Body of pancreas (tissue), 4 donors: ENCODE data around the gene POR. TPM values are rescaled to one million over a fixed set of nuclear protein-coding genes. Genes with fewer than 3 reads are reported as not detected.
A peak's percentile ranks its signal among the peaks of the same experiment; 100 is the strongest.
"Not testable (repeated sequence)": the region's sequence is repeated elsewhere in the genome, so short reads cannot be mapped to it uniquely, and the experiment has no call there.

ENCODE experiments used
- ATAC-seq: fragments of 150-250 bp; one replicate; pipeline ENCODE4 v1.9.1; 2016
- DNase-seq, 4 donors: peaks; one replicate each; pipeline ENCODE4 v3.0.0-alpha.2; 2019
- H3K27ac ChIP-seq, 4 donors: fragments of 200-600 bp; sonication (generic); 1 replicate in 3 of 4; 2 replicates in 1 of 4; pipeline versions ENCODE4 v1.5.1 to v1.6.1; 2016 to 2019; ENCODE audit warnings: mild to moderate bottlenecking in 1 of 4, mixed read lengths in 1 of 4, moderate library complexity in 1 of 4
- H3K27me3 ChIP-seq, 2 donors: fragments of 200-600 bp; sonication (generic); one replicate each; pipeline ENCODE4 v1.6.0; 2016; ENCODE audit warnings: mild to moderate bottlenecking in 1 of 2
- H3K36me3 ChIP-seq, 2 donors: fragments of 200-600 bp; sonication (generic); replicated peaks in 1 of 2; 2 replicates each; pipeline ENCODE4 v1.5.1; 2016; ENCODE audit warnings: low read depth in 2 of 2; ENCODE audit not compliant: insufficient read depth in 1 of 2
- H3K4me1 ChIP-seq: fragments of 200-600 bp; sonication (generic); one replicate; pipeline ENCODE4 v1.6.0; 2016
- H3K4me3 ChIP-seq, 2 donors: fragments of 200-600 bp; sonication (generic); 1 replicate in 1 of 2; 2 replicates in 1 of 2; pipeline ENCODE4 v1.5.1; 2016 to 2019
- H3K9me3 ChIP-seq, 3 donors: fragments of 200-600 bp; sonication (generic); 1 replicate in 2 of 3; 2 replicates in 1 of 3; pipeline ENCODE4 v1.5.1; 2016
- POLR2A ChIP-seq, 3 donors: fragments of 450-650 bp; IDR thresholded peaks; one replicate each; pipeline ENCODE4 v1.6.1; 2016; ENCODE audit warnings: antibody characterized with exemption in 3 of 3, mild to moderate bottlenecking in 2 of 3
- WGBS, 2 donors: methylation state at CpG; one replicate each; pipeline ENCODE4 v1.1.5; 2017; 5-methylcytosine and 5-hydroxymethylcytosine counted together
- intact Hi-C: fragments of 100-400 bp; cut with DNase I; formaldehyde crosslinking; loops from one replicate; pipeline ENCODE4 v1.15.1; 2023
- total RNA-seq, 2 donors: library from RNA; depleted of rRNA; stranded (reverse); fragments of >200 nt; gene quantifications; one replicate each; pipeline ENCODE4 v1.1.0, GENCODE V29; 2016
- TF ChIP-seq, protein P1 (sequence below), 7 experiments: fragments of 450-650 bp in 4 of 7; fragments of 200-600 bp in 3 of 7; sonication (generic) in 3 of 7; IDR thresholded peaks; one replicate each; pipeline ENCODE4 v1.5.1; 2016 to 2019; ENCODE audit warnings: antibody characterized with exemption in 7 of 7

POR gene
- total RNA-seq, 2 donors from 2014 or later: 54.2 to 118 TPM

DNA sequence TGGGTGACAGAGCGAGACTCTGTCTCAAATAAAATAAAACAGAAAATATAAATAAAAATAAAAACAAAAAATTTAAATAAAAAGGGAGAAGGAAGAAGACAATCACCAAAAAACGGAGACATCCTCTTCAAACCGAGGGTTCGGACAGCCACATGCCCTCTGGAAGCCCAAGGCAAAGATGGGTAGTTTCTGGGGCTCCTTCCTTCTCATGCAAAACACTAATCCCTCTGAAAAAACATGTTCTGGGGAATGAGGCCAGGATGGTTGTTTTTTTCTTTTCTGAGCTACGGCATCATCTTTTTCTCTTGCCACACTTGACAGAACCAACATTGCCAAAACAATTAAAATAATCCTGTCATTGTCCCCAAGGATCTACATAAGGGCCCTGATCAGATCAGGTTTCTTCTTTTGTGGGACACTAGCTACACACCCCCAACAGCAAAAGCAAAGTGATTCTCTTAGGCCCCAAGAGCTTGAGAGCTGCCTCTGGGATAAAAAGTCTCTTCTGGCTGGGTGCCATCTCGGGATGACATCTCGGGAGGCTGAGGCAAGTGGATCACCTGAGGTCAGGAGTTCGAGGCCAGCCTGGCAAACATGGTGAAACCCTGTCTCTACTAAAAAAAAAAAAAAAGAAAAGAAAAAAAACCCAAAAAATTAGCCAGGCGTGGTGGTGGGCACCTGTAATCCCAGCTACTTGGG is 14.2 kb upstream of the POR start:
- Histone ChIP-seq H3K36me3 (no peaks in the 10 kb centered on the region), H3K4me1 (peaks cover 2% of the 10 kb centered on the region), H3K4me3 (no peak overlapping the region), H3K9me3 (no peaks in the 10 kb centered on the region), H3K27me3 (no peaks in the 10 kb centered on the region), H3K27ac (no peak overlapping the region)
- no peak for TF ChIP-seq POLR2A (IDR thresholded peaks at IDR 0.05)
- intact Hi-C loops: no loop called here
- 85 to 89% methylated on average over 9 of the region's 9 CpGs for WGBS, 2 donors
- DNase-seq: no peak
- ATAC-seq: no peak

DNA sequence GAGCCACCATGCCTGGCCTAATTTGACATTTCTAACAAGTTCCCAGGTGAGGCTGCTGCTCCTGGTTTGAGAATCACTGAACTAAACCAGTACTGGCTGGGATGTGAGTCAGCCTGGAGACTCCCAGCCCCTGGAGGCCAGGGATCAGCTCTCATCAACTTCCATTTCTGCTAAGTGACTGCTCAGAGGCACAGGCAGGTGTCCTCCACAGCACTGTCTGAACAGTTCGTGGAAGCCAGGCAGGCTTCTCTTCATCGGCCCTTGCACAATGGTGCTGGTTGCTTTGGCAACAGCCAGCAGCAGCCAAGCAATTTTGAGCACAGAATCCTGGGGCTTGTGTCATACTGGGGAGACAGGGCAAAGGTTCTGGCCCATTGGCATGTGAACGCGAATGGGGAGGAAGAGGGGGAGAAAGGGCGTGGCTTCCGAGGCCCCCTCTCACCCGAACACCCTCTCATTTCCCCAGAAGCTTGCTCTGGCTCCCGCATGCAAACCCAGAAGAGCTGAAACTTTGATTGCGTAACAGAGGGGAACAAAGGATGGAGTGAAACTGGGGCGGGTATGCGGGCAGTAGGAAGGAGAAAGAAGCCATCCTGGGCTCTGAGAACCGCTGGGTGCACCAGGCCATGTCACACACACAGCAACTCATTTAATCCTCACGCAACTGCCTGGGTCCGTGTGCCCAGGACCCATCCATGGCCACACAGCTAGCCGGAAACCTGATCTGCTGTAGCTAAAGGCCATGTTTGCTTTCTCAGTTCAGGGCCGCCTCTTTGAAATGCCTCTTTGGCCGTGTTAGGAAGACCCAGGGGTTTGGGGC is 9.0 kb upstream of the POR start:
- ATAC-seq (peak; percentile 71), DNase-seq (peak; percentile 21 to 72 (median 52))
- Histone ChIP-seq H3K4me3 (no peak overlapping the region), H3K27ac (peak overlapping the region in 2 of 4 donors; percentile 26 to 53), H3K4me1 (peaks cover 4% of the 10 kb centered on the region), H3K27me3 (no peaks in the 10 kb centered on the region), H3K36me3 (no peaks in the 10 kb centered on the region), H3K9me3 (no peaks in the 10 kb centered on the region)
- TF ChIP-seq POLR2A (IDR thresholded peaks at IDR 0.05): no peak
- TF ChIP-seq, protein P1, sequence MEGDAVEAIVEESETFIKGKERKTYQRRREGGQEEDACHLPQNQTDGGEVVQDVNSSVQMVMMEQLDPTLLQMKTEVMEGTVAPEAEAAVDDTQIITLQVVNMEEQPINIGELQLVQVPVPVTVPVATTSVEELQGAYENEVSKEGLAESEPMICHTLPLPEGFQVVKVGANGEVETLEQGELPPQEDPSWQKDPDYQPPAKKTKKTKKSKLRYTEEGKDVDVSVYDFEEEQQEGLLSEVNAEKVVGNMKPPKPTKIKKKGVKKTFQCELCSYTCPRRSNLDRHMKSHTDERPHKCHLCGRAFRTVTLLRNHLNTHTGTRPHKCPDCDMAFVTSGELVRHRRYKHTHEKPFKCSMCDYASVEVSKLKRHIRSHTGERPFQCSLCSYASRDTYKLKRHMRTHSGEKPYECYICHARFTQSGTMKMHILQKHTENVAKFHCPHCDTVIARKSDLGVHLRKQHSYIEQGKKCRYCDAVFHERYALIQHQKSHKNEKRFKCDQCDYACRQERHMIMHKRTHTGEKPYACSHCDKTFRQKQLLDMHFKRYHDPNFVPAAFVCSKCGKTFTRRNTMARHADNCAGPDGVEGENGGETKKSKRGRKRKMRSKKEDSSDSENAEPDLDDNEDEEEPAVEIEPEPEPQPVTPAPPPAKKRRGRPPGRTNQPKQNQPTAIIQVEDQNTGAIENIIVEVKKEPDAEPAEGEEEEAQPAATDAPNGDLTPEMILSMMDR (IDR thresholded peaks at IDR 0.05): no peak
- intact Hi-C loops: no loop called here
- 33 to 40% methylated on average over 14 to 17 of the region's 17 CpGs for WGBS, 2 donors

DNA sequence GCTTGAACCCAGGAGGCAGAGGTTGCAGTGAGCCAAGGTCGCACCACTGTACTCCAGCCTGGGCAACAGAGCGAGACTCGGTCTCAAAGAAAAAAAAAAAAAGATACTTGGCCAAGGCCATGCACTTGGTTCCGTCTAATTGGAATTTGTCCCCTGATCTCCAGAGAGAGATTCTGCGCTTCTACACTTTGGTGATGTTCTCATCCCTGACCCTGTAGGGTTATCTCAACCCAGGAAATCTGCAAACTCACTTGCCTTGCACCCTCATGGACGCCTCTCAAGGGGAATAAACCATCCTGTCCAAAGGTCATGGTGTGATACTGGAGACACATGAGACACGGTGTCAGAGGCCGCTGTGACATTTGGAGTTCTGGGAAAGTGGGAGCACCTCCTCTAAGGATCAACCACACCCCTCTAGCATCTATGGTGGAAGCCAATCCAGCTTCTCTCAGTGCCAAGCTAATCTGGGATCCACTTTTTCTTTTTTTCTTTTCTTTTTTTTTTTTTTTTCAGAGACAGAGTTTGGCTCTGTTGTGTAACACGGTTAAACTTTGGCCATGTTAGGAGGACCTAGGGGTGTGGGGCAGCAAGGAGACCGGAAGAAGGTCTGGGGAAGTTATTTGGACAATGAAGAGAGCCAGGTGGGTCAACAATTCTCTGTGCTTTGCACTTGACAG is 7.8 kb upstream of the POR start:
- no peaks in the 10 kb centered on the region for H3K9me3 ChIP-seq
- TF ChIP-seq, protein P1 (IDR thresholded peaks at IDR 0.05): no peak
- TF ChIP-seq POLR2A (IDR thresholded peaks at IDR 0.05): no peak
- H3K4me1 ChIP-seq: peaks cover 4% of the 10 kb centered on the region
- H3K4me3 ChIP-seq: no peak overlapping the region
- DNase-seq (no peak), ATAC-seq (no peak)
- intact Hi-C loops: no loop called here
- H3K27me3 ChIP-seq: no peaks in the 10 kb centered on the region
- H3K36me3 ChIP-seq: no peaks in the 10 kb centered on the region
- H3K27ac ChIP-seq: no peak overlapping the region
- 54 to 73% methylated on average over 9 to 10 of the region's 10 CpGs for WGBS, 2 donors

DNA sequence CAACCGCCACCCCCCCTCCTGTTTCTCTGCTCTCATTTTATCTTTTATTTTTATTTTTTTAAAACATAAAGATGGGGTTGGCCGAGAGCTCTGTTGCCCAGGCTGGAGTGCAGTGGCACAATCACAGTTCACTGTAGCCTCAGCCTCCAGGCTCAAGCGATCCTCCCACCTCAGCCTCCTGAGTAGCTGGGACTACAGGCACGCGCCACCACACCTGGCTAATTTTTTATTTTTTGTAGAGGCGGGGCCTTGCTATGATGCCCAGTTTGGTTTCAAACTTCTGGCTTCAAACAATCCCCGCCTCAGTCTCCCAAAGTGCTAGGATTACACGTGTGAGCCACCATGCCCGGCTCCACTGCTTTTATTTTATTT is 7.3 kb upstream of the POR start:
- DNase-seq, H3K36me3 ChIP-seq, H3K27ac ChIP-seq, H3K27me3 ChIP-seq, ATAC-seq, H3K4me1 ChIP-seq, H3K4me3 ChIP-seq, intact Hi-C loops, H3K9me3 ChIP-seq: not testable (repeated sequence)
- WGBS, 2 donors: 84 to 92% methylated on average over 9 of the region's 9 CpGs

DNA sequence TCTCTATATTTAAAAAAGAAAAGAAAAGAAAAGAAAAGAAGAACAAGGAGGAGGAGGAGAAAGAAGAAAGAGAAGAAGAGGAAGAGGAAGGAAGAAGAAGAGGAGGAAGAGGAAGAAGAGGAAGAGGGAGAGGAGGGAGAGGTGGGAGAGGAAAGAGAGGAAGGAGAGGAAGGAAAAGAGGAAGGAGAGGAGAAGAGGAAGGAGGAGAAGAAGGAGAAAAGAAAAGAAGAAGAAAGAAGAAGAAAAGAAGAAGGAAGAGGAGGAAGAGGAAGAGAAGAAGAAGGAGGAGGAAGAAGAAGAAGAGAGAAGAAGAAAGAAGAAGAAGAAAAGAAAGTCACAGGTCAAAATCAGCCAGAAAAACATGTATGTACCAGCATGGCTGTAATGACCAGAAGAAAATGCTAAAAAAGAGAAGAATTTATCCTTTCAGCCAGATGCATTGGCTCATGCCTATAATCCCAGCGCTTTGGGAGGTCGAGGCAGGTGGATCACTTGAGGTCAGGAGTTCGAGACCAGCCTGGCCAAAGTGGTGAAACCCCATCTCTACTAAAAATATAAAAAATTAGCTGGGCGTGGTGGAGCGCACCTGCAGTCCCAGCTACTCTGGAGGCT is 5.3 kb upstream of the POR start:
- 83 to 91% methylated on average over 5 of the region's 5 CpGs for WGBS, 2 donors
- H3K36me3 ChIP-seq: no peaks in the 10 kb centered on the region
- H3K27me3 ChIP-seq: no peaks in the 10 kb centered on the region
- no peak overlapping the region for H3K4me3 ChIP-seq
- no peak overlapping the region for H3K27ac ChIP-seq
- H3K4me1 ChIP-seq: peaks cover 12% of the 10 kb centered on the region
- no peaks in the 10 kb centered on the region for H3K9me3 ChIP-seq
- ATAC-seq: no peak
- intact Hi-C loops: no loop called here
- TF ChIP-seq, protein P1 (IDR thresholded peaks at IDR 0.05): no peak
- TF ChIP-seq POLR2A (IDR thresholded peaks at IDR 0.05): no peak
- no peak for DNase-seq

DNA sequence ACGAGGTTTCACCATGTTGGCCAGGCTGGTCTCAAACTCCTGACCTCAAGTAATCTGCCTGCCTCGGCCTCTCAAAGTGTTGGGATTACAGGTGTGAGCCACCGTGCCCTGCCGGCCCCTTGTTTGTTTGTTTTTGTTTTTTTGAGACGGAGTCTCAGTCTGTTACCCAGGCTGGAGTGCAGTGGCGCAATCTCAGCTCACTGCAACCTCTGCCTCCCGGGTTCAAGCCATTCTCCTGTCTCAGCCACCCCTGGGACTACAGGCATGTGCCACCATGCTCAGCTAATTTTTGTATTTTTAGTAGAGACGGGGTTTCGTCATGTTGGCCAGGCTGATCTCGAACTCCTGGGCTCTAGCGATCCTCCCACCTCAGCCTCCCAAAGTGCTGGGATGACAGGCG is 3.8 kb upstream of the POR start:
- DNase-seq, H3K36me3 ChIP-seq, intact Hi-C loops, H3K27me3 ChIP-seq, H3K27ac ChIP-seq, H3K9me3 ChIP-seq, ATAC-seq, H3K4me3 ChIP-seq: not testable (repeated sequence)
- H3K4me1 ChIP-seq: peaks cover 14% of the 10 kb centered on the region
- WGBS, 2 donors: 71 to 74% methylated on average over 12 of the region's 12 CpGs
